HG03571 (cell line): ENCODE measurements around the gene ZNF496.

Experiments used
- ATAC-seq: cut with Tn5 transposase; IDR thresholded peaks from one replicate; pipeline ENCODE4 v1.9.1; 2021; ENCODE audit not compliant: unreplicated experiment

The ZNF496 gene

DNA sequence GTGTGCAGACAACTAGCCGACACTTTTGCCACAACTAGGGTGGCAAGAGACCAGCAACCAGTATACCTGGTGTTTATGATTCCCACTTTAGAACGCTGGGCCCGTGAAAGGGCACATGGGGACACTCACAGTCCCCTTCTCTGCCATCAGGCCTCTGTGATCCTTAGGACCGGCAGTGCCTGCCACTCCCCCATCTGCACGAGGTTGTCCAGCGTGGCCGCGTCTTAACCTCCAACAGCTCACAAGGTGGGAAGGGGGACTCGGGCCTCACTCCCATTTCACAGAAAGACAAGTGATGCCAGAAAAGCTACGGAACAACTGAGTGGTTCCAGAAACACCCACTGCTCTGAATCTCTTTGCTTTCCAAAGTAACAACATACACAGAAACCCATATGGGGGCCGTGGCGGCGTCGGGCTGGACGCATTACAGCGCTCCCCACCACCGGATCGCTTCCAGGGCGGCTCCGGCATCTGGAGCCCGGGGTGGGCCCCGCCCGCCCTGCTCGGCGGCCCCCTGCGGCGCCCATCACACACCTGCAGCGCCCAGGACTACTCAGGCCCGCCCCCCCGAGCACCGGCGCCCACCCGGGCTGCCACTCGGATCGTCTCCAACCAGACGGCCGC lies 1.0 kb downstream of the ZNF496 start:
- peak; percentile 14 for ATAC-seq

DNA sequence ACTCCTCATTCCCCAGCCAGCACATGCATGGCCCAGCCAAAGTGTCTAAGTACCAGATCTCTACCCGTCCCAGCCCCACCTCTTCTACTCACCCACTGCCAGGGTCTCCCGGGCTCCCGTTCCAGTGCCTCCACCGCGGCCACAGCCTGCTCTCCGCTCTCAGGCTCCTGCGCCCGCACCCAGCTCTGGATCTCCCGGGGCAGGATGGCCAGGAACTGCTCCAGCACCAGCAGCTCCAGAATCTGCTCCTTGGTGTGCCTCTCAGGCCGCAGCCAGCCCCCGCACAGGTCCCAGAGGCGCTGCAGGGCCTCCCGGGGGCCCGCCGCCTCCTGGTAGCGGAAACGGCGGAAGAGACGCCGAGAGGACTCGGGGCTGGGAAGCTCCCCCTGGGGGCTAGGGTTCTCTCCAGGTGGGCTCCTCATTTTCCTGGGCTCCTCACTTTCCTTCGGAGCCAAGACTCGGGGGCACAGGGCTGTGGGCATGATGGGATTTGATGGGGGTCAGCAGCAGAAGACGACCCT lies 2.5 kb downstream of the ZNF496 start:
- ATAC-seq, result no peak

DNA sequence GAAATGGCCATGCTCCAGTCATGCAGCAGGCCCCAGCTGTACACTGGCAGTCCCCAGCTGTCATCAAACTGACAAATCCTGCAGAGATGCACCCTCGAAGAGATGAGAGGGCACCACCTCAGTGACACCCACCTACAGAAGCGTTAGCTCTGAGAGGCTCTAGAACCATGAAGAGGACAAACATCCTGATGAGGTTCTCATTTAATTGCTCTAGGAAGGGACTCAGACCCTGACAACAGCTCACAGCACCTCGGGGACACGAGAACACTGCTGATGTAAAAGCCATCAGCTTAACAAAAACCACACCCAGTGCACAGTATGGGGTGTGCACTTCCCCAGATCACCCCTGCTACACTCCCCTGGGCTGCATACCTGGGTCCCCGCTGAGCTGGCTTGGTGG lies 3.4 kb downstream of the ZNF496 start:
- no peak for ATAC-seq

DNA sequence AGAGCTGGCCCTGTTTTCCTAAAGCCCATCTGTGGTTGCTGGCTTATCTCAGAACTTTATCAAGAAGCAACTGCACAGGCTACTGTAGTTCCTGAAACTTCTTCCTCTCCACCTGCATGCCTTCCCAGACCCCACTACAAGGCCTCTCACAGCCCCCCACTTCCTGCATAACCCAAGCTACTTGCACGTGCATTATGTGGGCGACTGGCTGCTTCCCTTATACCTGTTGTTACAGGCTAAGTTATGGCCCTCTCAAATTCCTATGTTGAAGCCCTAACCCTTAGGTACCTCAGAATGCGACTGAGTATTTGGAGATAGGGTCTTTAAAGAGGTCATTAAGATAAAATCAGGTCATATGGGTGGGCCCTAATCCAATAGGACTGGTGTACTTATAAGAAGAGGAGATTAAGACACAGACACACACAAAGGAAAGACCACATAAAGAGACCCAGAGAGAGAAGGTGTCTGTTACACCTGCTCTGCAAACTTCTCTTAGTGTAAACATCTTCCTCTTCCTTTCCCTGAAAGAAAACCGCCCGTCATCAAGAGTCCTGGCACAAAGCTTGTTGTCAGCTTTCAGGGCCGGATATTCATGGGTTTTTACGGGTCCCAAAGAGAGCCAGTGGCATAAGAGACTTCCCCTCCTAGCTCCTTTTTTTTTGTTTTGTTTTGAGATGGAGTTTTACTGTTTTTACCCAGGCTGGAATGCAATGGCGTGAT lies 5.1 kb downstream of the ZNF496 start:
- ATAC-seq, result no peak

DNA sequence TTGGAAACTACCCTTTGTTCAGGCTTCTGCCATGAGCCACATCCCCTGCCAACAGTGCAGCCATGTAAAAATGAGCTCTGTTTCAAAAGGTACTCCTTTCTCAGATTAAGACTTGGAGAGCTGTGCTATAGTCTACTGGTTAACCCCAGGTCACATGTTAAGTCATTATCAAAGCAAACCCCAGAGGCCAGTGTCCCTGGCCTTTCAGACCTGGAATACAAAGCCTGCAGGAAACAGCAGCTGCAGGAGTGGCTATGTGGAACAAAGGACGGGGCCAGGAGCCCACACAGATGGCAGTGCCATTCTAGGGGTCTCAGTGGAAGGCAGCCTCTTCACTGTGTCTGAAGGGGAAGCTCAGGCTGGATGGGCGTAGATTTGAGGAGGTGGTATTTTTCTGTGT lies 6.7 kb downstream of the ZNF496 start:
- no peak for ATAC-seq

DNA sequence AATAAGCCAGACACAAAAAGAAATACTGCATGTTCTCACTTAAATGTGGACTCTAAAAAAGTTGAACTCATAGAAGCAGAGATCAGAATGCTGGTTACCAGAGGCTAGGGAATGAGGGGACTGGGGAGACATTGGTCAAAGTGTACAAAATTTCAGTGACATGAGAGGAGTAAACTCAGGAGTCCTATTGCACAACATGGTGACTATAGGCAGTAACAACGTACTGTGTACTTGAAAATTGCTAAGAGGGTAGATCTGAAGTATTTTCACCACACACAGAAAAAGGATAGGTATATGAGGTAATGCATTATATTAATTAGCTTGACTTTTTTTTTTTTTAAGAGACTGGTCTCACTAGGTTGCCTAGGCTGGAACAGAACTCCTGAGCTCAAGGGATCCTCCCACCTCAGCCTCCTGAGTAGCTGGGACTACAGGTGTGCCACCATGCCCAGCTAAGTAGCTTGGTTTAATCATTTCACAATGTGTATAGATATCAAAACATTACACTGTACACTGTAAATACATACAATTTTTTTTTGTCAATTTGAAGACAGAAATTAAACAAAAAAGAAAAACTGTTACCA lies 7.4 kb downstream of the ZNF496 start:
- ATAC-seq, result no peak

DNA sequence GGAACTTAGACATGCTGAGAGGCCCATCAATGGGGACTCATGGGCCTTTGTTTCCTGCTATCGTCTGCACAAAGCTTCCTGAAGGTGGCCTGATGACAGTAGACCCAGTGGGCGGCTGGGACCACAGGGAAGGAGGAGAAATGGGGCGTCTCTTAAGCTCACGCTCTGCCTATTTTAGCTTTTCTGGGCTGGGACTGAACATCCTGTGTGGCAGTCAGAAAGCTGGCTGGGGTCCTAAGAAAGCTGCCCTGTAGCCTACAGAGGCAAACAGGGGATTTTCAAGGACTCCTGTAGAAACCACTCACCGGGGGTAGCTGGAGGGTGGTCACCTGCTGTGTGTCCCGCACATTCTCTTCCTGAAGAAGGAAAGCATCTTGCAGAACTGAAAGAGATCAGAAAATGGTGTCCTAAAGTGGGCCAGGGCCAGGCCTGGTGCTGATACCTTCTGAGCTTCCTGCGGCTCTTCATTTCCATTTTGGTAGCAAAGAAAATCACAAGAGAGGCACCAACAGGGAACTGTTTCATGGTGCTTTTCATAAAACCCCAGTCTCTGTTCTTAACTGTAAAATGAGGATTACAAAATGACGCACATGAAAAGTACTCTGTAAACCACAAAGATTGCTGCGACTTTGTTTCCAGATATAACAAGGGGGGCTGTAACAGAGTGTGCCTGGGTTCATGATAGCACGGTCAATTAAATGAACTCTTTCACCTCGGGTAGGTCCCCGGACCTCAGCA lies 8.6 kb downstream of the ZNF496 start:
- ATAC-seq, result no peak

DNA sequence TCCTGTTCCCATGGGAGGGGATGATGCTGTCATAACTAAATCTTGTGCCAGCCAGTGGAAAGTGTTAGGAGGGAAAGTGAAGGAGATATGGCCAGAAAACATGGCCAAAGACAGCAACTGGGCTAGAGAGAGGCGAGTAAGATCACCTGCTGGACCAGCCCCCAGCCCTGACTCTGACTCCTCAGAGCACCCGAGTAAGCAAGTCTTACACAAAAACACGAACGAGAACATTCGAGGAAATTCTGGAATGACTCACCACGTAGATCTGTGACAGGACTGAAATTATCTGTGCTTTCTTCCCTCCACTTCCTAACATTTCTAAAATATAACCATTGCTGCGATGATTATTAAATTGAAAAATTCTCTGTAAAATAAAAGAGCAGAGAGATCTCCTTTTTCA lies 9.2 kb downstream of the ZNF496 start:
- no peak for ATAC-seq

DNA sequence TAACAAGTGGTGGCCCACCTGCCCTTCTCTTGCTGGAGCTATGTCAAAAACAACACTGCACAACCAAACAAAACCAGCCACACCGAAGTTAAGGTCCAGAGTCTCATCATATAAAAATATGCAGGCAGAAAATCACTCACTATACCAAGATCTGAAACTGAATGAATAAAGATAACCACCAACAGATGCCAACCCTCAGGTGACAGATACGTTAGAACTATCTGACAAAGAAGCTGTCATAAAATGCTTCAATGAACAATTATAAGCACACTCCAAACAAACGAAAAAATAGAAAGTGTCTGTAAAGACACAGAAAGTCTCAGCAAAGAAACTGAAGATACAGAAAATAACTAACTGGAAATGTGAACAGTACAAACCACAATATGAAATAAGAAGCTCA lies 14.0 kb downstream of the ZNF496 start:
- ATAC-seq, result no peak

DNA sequence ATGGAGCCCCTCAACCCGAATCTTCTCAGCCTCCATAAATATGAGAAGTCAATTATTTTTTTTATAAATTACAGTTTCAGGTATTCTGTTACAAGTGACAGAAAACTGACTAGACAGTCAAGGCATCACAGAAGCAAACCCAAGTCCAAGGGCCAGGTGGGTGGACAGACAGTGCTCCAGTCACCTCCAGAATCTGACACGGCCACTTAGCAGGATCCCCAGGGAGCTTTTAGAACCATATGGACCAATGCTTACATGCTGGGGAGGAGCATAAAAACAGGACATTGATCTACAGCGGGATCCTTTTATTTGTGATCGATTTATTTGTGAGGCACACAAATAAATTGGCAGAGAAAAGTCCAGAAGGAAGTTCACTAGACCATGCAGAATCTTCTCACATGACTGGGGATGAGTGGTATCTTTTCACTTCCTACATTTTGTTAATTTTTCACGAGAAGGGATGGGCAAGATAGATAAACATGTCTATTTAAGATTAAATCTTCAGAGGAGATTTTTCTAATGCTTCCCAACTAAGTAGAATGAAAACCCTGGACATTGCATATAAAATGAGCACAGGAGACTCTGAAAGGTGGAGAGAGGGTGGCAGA lies 15.0 kb downstream of the ZNF496 start:
- ATAC-seq, result peak; percentile 49

DNA sequence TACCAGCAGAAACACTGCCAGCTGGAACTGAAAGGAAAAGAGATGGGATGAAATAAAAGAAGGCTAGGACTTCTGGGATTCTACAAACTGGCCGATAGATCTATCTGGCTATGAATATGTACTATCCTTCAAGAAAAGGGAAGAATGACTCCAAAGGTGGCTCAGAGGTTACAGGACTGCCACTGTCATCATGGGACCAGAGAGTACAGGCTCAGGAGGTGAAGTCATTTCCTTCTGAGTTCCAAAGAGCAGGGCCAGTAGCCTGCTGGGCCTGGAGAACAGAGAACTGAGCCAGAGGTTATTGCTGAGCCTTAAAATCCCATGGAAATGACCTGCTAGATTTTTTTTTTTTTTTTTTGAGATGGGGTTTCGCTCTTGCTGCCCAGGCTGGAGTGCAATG lies 27.6 kb downstream of the ZNF496 start:
- ATAC-seq, result no peak

DNA sequence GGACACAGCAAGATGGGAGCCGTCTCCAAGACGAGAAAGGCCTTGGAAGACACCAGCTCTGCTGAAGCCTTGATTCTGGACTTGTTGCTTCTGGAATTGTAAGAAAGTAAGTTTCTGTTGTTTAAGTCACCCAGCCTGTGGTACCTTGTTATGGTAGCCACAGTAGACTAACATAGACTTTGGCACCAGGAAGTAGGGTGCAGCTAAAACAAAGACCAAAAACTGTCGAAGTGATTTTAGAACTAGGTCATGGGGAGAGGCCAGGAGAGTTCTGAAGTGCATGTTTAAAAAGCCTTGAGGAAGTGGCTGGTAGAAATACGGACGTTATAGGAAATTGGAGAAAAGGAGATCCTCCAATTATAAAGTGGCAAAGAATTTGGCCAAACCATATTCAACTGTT lies 28.5 kb downstream of the ZNF496 start:
- ATAC-seq, result no peak

DNA sequence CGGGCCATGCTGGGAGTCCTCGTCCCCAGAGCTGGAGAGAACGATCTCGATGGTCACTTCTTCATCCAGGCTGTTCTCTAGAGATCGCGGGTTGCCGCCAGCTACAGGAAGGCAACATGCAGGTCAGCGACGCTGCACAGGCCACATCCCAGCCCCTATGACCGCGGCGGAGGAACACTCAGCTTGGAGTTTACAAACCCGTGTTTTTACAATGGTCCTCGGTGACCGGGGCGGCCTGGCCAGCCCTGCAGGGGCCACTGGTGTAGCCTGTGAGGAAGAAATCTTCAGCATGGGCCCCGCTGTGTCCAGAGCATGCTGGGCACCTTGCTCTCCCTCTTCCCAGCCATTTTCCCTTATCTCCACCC lies 30.5 kb downstream of the ZNF496 start:
- ATAC-seq, result no peak

DNA sequence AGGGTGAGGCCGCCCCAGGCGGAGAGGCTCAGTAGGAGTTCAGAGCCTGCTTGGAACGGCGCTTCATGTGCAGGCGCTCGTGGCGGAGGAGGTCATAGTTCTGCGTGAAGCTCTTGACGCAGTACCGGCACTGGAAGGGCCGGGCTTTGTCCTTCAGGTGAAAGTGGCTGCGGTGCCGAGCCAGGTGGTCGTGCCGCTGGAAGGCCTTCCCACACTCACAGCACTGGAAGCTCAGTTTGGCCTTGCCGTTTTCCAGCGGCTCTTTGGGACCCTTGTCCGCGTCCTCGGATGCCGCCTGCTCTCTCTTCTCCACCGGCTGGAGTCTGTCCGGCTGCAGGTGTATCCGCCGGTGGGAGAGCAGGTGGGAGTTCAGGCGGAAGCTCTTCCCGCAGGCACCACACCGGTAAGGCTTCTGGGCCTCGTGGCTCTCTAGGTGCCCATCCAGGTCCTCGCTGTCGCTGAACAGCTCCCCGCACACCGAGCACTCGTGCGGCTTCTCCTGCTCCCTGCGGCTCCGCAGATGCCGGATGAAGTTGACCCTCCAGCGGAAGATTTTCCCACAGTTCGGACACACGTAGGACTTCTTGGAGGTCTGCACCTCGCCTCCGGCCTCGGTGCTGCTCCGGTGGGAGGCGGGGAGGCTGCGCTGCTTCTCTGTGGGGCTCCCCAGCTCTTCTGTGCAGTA lies 31.0 kb downstream of the ZNF496 start:
- ATAC-seq, result no peak

DNA sequence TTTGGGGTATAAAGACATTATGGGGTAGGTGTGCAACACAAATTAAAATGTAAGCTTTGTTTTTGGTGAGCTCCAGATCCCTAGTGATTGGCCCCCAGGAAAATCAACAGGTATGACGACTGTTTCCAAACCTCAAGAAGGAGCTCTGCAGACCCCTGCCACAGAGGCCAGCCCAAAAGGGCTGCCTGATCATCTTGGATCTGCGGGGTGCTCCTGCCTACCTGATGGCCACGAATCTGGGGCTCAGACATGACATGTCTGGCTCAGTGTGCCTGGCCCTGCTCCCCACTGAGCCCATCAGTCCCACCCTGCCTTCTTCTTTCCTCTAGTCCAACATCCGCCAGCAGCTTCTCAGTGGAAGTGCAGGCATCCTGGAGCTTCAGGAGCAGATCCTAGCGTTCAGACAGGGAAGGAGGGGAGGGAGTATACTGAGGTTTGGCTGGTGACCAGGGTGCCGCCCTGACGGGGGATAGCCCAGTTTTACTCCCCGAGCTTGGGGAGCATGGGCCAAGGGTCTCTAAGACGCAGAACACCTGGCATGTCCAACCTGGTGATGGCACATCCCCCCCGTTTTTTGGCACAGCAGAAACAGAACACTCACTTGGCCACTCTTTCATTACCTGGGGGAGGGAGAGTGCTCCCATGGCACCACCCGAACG lies 31.8 kb downstream of the ZNF496 start:
- ATAC-seq, result no peak

DNA sequence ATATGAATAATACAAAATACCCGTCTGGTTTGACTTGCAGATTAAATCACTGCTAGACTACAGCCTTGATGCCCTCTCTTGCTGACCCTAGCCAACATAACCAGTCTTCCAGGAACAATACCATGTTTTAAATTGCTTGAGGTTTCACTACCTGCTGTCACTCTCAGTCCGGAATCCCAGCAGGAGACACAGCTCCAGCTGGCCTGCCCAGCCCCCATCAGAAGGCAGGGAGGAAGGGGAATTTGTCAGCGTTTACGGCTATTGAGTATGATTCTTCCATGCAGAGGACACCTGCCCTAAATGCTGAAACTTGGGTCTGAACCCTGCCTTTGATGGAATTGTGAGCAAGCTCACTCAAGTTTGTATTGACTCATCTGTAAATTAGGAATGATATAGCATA lies 33.0 kb downstream of the ZNF496 start:
- no peak for ATAC-seq

DNA sequence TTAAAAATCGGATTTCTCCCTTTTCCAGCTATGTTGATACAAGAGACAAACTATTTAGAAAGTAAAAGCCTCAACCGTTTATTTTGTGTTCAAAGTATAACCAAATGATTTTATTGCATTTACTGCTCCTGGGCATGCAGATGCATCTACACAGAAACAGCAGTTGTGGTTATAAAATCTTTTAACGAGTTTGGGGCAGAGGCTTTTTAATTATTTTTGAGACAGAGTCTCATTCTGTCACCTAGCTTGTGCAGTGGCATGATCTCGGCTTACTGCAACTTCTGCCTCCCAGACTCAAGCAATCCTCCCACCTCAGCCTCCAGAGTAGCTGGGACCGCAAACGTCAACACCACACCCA lies 33.6 kb downstream of the ZNF496 start:
- no peak for ATAC-seq

DNA sequence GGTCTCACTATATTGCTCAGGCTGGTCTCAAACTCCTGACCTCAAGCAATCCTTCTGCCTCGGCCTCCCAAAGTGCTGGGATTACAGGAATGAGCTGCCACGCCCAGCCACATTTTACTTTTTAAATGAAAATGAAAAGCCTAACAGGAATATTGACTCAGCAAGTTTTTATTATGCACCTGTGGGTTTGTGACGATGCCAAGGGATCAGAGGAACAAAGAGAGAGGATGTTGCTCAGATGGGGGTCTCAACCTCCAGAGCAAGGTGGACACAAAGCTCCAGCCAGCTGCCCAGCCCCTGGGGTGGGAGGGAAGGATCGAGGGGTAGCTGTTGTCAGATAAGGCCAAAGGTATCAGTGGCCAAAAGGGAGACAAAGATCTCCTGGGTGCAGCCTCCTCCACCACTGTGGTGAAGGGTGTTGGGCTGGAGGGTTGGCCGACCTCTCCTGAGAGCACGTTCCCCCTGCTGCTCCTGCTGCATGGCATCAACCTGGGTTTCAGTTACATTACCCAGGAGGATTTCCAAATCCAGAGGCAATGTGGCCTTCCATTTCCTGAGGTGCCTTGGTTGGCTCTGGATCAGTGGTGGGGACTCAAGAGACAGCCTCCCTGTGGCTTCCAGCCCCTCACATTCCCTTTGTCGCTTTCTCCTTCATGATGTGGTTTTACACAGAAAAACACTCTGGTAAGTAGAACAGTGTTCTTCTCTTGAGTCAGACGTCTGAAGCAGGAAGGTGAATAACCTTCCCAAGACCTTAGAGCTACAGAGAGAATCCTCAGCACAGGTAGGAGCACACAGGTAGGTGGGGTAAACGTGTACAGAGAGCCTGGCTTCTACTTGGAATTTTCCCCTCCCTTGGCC lies 34.2 kb downstream of the ZNF496 start:
- ATAC-seq, result no peak

DNA sequence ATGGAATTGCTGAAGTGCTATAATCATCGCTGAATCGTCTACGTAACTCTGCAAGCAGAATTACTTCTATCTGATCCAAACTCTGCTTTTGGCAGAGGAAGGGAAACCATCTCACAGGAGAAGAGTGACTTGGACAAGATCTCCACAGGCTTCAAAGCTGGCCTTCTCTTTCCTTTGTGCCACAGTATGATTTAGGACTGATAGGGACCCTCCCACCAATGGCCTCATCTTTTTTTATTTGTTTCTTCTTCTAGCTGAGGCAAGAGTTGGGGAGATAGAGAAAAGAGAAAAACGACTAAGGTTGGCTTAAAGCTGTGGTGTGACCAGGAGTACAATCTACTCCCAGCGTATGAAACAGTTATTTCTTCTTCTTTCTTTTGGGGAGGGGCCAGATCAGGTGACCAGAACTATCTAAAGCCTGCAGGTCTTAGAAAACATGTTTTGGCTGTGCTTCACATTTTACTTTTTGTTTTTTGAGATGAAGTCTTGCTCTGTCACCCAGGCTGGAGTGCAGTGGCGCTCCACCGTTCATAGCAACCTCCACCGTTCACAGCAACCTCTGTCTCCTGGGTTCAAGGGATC lies 35.0 kb downstream of the ZNF496 start:
- no peak for ATAC-seq
